Trophoblast cell (in vitro differentiated cells and primary cell): ENCODE results near the gene TGFB1I1.

Source experiments
- DNase-seq, 2 donors: peaks; one replicate each; pipeline ENCODE4 v3.0.0-alpha.2; 2016
- H2AFZ ChIP-seq: 2 replicates; pipeline ENCODE4 v1.6.1; 2013; ENCODE audit warnings: low read length, moderate library complexity, mild to moderate bottlenecking; ENCODE audit not compliant: insufficient read depth, poor library complexity
- H2AK5ac ChIP-seq: 2 replicates; pipeline ENCODE4 v1.6.1; 2013; ENCODE audit warnings: mild to moderate bottlenecking, low read length
- H2BK120ac ChIP-seq: 2 replicates; pipeline ENCODE4 v1.6.1; 2013; ENCODE audit warnings: low read length, mild to moderate bottlenecking, moderate library complexity; ENCODE audit not compliant: insufficient read depth, poor library complexity
- H2BK12ac ChIP-seq: 2 replicates; pipeline ENCODE4 v1.6.1; 2013; ENCODE audit warnings: mild to moderate bottlenecking, low read length, moderate library complexity
- H2BK5ac ChIP-seq: 2 replicates; pipeline ENCODE4 v1.6.1; 2013; ENCODE audit warnings: low read length, low read depth, moderate library complexity, mild to moderate bottlenecking; ENCODE audit not compliant: poor library complexity
- H3K14ac ChIP-seq: 2 replicates; pipeline ENCODE4 v1.6.1; 2013; ENCODE audit warnings: mild to moderate bottlenecking, low read length
- H3K18ac ChIP-seq: 2 replicates; pipeline ENCODE4 v1.6.1; 2013; ENCODE audit warnings: mild to moderate bottlenecking, low read length
- H3K23ac ChIP-seq: 2 replicates; pipeline ENCODE4 v1.6.1; 2013; ENCODE audit warnings: low read length
- H3K27ac ChIP-seq: 2 replicates; pipeline ENCODE4 v1.5.1; 2013; ENCODE audit warnings: low read depth, mild to moderate bottlenecking, inconsistent platforms, low read length, moderate library complexity
- H3K27me3 ChIP-seq: 2 replicates; pipeline ENCODE4 v1.6.1; 2013; ENCODE audit warnings: inconsistent platforms, mild to moderate bottlenecking, low read length, moderate library complexity; ENCODE audit not compliant: insufficient read depth
- H3K36me3 ChIP-seq, 2 experiments: 1 replicate in 1 of 2; 2 replicates in 1 of 2; pipeline ENCODE4 v1.6.1; 2013; ENCODE audit warnings: low read length in 2 of 2, mild to moderate bottlenecking in 2 of 2, moderate library complexity in 1 of 2; ENCODE audit not compliant: insufficient read depth in 2 of 2, control insufficient read depth in 1 of 2
- H3K4ac ChIP-seq: 2 replicates; pipeline ENCODE4 v1.6.1; 2013; ENCODE audit warnings: low read depth, mild to moderate bottlenecking, low read length, moderate library complexity
- H3K4me1 ChIP-seq, 2 experiments: 1 replicate in 1 of 2; 2 replicates in 1 of 2; pipeline ENCODE4 v1.6.1; 2013; ENCODE audit warnings: low read length in 2 of 2, mild to moderate bottlenecking in 2 of 2, moderate library complexity in 1 of 2; ENCODE audit not compliant: insufficient read depth in 2 of 2, control insufficient read depth in 1 of 2
- H3K4me2 ChIP-seq: 2 replicates; pipeline ENCODE4 v1.6.1; 2013; ENCODE audit warnings: inconsistent platforms, mild to moderate bottlenecking, low read length, moderate library complexity
- H3K4me3 ChIP-seq: 2 replicates; pipeline ENCODE4 v1.5.1; 2013; ENCODE audit warnings: mild to moderate bottlenecking, low read depth, low read length, inconsistent platforms
- H3K79me1 ChIP-seq: one replicate; pipeline ENCODE4 v1.6.1; 2013; ENCODE audit warnings: low read length
- H3K79me2 ChIP-seq: 2 replicates; pipeline ENCODE4 v1.6.1; 2013; ENCODE audit warnings: low read length, mild to moderate bottlenecking; ENCODE audit not compliant: control insufficient read depth, insufficient read depth, poor library complexity
- H3K9ac ChIP-seq: 2 replicates; pipeline ENCODE4 v1.6.1; 2013; ENCODE audit warnings: mild to moderate bottlenecking, low read length
- H3K9me3 ChIP-seq: 2 replicates; pipeline ENCODE4 v1.6.1; 2013; ENCODE audit warnings: low read depth, mild to moderate bottlenecking, control low read depth, inconsistent platforms, low read length; ENCODE audit not compliant: insufficient read depth
- H4K12ac ChIP-seq: 2 replicates; pipeline ENCODE4 v1.6.1; 2013; ENCODE audit warnings: low read depth, mild to moderate bottlenecking, low read length, moderate library complexity
- H4K8ac ChIP-seq: 2 replicates; pipeline ENCODE4 v1.6.1; 2013; ENCODE audit warnings: low read depth, mild to moderate bottlenecking, low read length, moderate library complexity
- H4K91ac ChIP-seq: one replicate; pipeline ENCODE4 v1.6.1; 2013; ENCODE audit warnings: low read depth, mild to moderate bottlenecking, low read length, moderate library complexity
- WGBS: extraction: QIAGEN DNeasy Blood & Tissue Kit; methylation state at CpG from one replicate; pipeline ENCODE4 v1.1.7; 2013; ENCODE audit warnings: missing lambda C conversion rate; ENCODE audit not compliant: insufficient read length, insufficient coverage; ENCODE audit errors: extremely low coverage; 5-methylcytosine and 5-hydroxymethylcytosine counted together

Gene TGFB1I1

DNA sequence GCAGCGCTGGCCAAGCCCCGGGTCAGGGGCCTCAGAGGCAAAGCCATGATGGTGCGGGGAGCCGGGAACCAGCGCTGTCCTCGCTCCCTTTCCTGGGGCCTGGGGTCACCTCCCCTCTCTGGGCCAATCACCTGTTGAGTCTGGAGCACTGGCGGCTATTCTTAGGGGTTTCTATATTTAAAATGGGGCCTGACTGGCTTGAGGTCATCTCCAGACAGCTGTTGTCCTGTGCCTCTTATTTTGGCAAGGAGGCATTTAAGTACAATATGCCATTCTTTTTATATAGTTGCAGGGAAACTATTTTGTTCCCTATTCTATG lies 43.7 kb upstream of the TGFB1I1 start, which contains the start of gene COX6A2:
Gene COX6A2, minus strand, starts transcription at position 82 of the 319 bp plus-strand sequence. Its CDS starts 35 bp downstream, at position 47.
- H2AFZ ChIP-seq = no peak within 1 kb of the TSS

GRCh38 chr16:31428638-31429247 lies 43.2 kb upstream of the TGFB1I1 start:
- no peak overlapping the region for H3K23ac ChIP-seq
- H3K4me3 ChIP-seq = no peak overlapping the region
- H3K4me1 ChIP-seq = no peaks in the 10 kb centered on the region
- no CpG with 5 or more reads among the region's 7 CpGs for WGBS
- no peak overlapping the region for H2BK5ac ChIP-seq
- H2BK120ac ChIP-seq = no peak overlapping the region
- H4K8ac ChIP-seq = no peak overlapping the region
- no peak overlapping the region for H4K91ac ChIP-seq
- no peaks in the 10 kb centered on the region for H3K79me2 ChIP-seq
- H3K36me3 ChIP-seq = no peaks in the 10 kb centered on the region
- H3K4me2 ChIP-seq = no peak overlapping the region
- no peak overlapping the region for H2AFZ ChIP-seq
- no peaks in the 10 kb centered on the region for H3K79me1 ChIP-seq
- no peak overlapping the region for H2AK5ac ChIP-seq
- H3K9me3 ChIP-seq = peaks cover 4% of the 10 kb centered on the region
- DNase-seq = peak in 1 of 2 donors; percentile 37
- no peak overlapping the region for H3K18ac ChIP-seq
- H3K14ac ChIP-seq = no peak overlapping the region
- H3K27me3 ChIP-seq = no peaks in the 10 kb centered on the region
- H3K9ac ChIP-seq = no peak overlapping the region
- no peak overlapping the region for H3K27ac ChIP-seq
- H3K4ac ChIP-seq = no peak overlapping the region
- no peak overlapping the region for H4K12ac ChIP-seq
- H2BK12ac ChIP-seq = no peak overlapping the region

More for the DNA sequence above, 43.7 kb upstream of the TGFB1I1 start, which contains the start of gene COX6A2:
- no peak within 1 kb of the TSS for H2BK5ac ChIP-seq
- no peaks in the 10 kb centered on the region for H3K4me1 ChIP-seq
- H3K4ac ChIP-seq = no peak within 1 kb of the TSS
- H3K23ac ChIP-seq = no peak within 1 kb of the TSS
- no peak within 1 kb of the TSS for H4K8ac ChIP-seq
- H3K79me1 ChIP-seq = no peaks in the 10 kb centered on the region
- H3K4me3 ChIP-seq = no peak within 1 kb of the TSS
- no peak within 1 kb of the TSS for H2BK12ac ChIP-seq
- H3K9ac ChIP-seq = no peak within 1 kb of the TSS
- no peak for DNase-seq
- H3K18ac ChIP-seq = no peak within 1 kb of the TSS
- H2AK5ac ChIP-seq = no peak within 1 kb of the TSS
- peaks cover 6% of the 10 kb centered on the region for H3K9me3 ChIP-seq
- no peaks in the 10 kb centered on the region for H3K79me2 ChIP-seq
- no peaks in the 10 kb centered on the region for H3K27me3 ChIP-seq
- no peak within 1 kb of the TSS for H3K4me2 ChIP-seq
- no peaks in the 10 kb centered on the region for H3K36me3 ChIP-seq
- H3K14ac ChIP-seq = no peak within 1 kb of the TSS
- H4K91ac ChIP-seq = no peak within 1 kb of the TSS
- WGBS = no CpG with 5 or more reads among the region's 7 CpGs
- no peak within 1 kb of the TSS for H4K12ac ChIP-seq
- no peak within 1 kb of the TSS for H2BK120ac ChIP-seq
- no peak within 1 kb of the TSS for H3K27ac ChIP-seq

GRCh38 chr16:31429314-31429713 lies 42.6 kb upstream of the TGFB1I1 start:
- H3K4ac ChIP-seq = no peak overlapping the region
- no peak overlapping the region for H3K23ac ChIP-seq
- H3K27me3 ChIP-seq = no peaks in the 10 kb centered on the region
- no peak overlapping the region for H3K9ac ChIP-seq
- H2AFZ ChIP-seq = no peak overlapping the region
- H3K18ac ChIP-seq = no peak overlapping the region
- H3K79me1 ChIP-seq = no peaks in the 10 kb centered on the region
- WGBS = no CpG with 5 or more reads among the region's 1 CpG
- H3K79me2 ChIP-seq = no peaks in the 10 kb centered on the region
- no peak overlapping the region for H2BK5ac ChIP-seq
- no peak overlapping the region for H2AK5ac ChIP-seq
- no peak overlapping the region for H2BK12ac ChIP-seq
- no peak overlapping the region for H3K27ac ChIP-seq
- no peak overlapping the region for H3K14ac ChIP-seq
- H3K4me1 ChIP-seq = no peaks in the 10 kb centered on the region
- H4K91ac ChIP-seq = no peak overlapping the region
- H4K8ac ChIP-seq = no peak overlapping the region
- DNase-seq = no peak
- no peak overlapping the region for H2BK120ac ChIP-seq
- H3K9me3 ChIP-seq = peaks cover 4% of the 10 kb centered on the region
- H3K4me3 ChIP-seq = no peak overlapping the region
- no peak overlapping the region for H4K12ac ChIP-seq
- H3K36me3 ChIP-seq = no peaks in the 10 kb centered on the region
- H3K4me2 ChIP-seq = no peak overlapping the region

DNA sequence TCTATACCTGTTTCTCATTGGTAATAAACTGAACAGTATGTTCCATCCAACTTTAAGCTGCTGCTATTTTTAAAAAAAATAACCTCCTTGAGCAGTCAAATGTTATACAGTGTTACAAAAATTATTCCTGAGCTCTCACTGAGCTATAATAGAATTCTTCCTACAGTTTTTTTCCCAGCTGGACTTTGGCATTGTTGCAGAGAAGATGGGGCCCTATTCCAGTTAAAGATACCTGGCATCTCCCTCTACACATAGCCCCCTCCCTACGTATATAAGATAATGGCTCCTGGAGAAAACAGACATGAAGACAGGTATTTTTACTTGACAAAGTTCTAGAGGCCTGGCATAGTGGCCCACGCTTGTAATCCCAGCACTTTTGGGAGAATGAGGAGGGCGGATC lies 42.2 kb upstream of the TGFB1I1 start:
- no CpG with 5 or more reads among the region's 3 CpGs for WGBS

More for the DNA sequence above, 42.2 kb upstream of the TGFB1I1 start:
- no peaks in the 10 kb centered on the region for H3K79me1 ChIP-seq
- H4K8ac ChIP-seq = no peak overlapping the region
- no peak overlapping the region for H2AFZ ChIP-seq
- H3K9ac ChIP-seq = no peak overlapping the region
- no peak overlapping the region for H2BK5ac ChIP-seq
- H2AK5ac ChIP-seq = no peak overlapping the region
- H3K27me3 ChIP-seq = no peaks in the 10 kb centered on the region
- DNase-seq = no peak
- H3K4me3 ChIP-seq = no peak overlapping the region
- H3K14ac ChIP-seq = no peak overlapping the region
- H3K79me2 ChIP-seq = no peaks in the 10 kb centered on the region
- H2BK120ac ChIP-seq = no peak overlapping the region
- no peaks in the 10 kb centered on the region for H3K4me1 ChIP-seq
- no peak overlapping the region for H3K4me2 ChIP-seq
- H3K9me3 ChIP-seq = peaks cover 4% of the 10 kb centered on the region
- H2BK12ac ChIP-seq = no peak overlapping the region
- no peak overlapping the region for H4K91ac ChIP-seq
- H3K23ac ChIP-seq = no peak overlapping the region
- no peak overlapping the region for H3K4ac ChIP-seq
- H3K18ac ChIP-seq = no peak overlapping the region
- H3K27ac ChIP-seq = no peak overlapping the region
- no peak overlapping the region for H4K12ac ChIP-seq
- no peaks in the 10 kb centered on the region for H3K36me3 ChIP-seq
